Esophagus squamous epithelium (tissue), 4 donors: ENCODE results near the gene LACTBL1.
"Not testable (repeated sequence)": the region's sequence is repeated elsewhere in the genome, so short reads cannot be mapped to it uniquely, and the experiment has no call there.

Experiments used
- CTCF ChIP-seq, 6 experiments: fragments of 450-650 bp in 4 of 6; fragments of 200-600 bp in 2 of 6; sonication (generic) in 2 of 6; IDR thresholded peaks; one replicate each; pipeline ENCODE4 v1.5.1; 2016 to 2019; ENCODE audit warnings: antibody characterized with exemption in 6 of 6, mild to moderate bottlenecking in 4 of 6, moderate library complexity in 4 of 6
- POLR2A ChIP-seq, 4 donors: fragments of 450-650 bp; IDR thresholded peaks; one replicate each; pipeline ENCODE4 v1.6.1; 2017; ENCODE audit warnings: antibody characterized with exemption in 4 of 4, mild to moderate bottlenecking in 4 of 4, moderate library complexity in 3 of 4

GRCh38 chr1:22993220-22993795, 20.6 kb upstream of the LACTBL1 start:
- not testable (repeated sequence) for TF ChIP-seq CTCF, POLR2A (IDR thresholded peaks at IDR 0.05)
